ENCODE data around the gene STRIT1.

The STRIT1 gene

GRCh38 chr3:155303540-155304097, 10.1 kb upstream of the STRIT1 start:
- TF ChIP-seq ZFP30 (CRISPR knock-in tag; IDR thresholded peaks at IDR 0.05) (no peak), ZC3H10 (CRISPR knock-in tag; IDR thresholded peaks at IDR 0.05) (no peak), BACH2 (CRISPR knock-in tag; IDR thresholded peaks at IDR 0.05; ENCODE audit: borderline replicate concordance) (no peak), PPARA (CRISPR knock-in tag; IDR thresholded peaks at IDR 0.05; ENCODE audit: borderline replicate concordance) (no peak), POU6F1 (CRISPR knock-in tag; IDR thresholded peaks at IDR 0.05; ENCODE audit: borderline replicate concordance, low read depth) (no peak), ISL1 (CRISPR knock-in tag; IDR thresholded peaks at IDR 0.05) (no peak), ZNF8 (CRISPR knock-in tag; IDR thresholded peaks at IDR 0.05) (no peak), TSHZ2 (CRISPR knock-in tag; IDR thresholded peaks at IDR 0.05) (no peak), TCF4 (CRISPR knock-in tag; IDR thresholded peaks at IDR 0.05; ENCODE audit: borderline replicate concordance) (no peak), ARNTL (CRISPR knock-in tag; IDR thresholded peaks at IDR 0.05; ENCODE audit: borderline replicate concordance, low read depth) (no peak), SNAI2 (CRISPR knock-in tag; IDR thresholded peaks at IDR 0.05) (no peak), OSR1 (CRISPR knock-in tag; IDR thresholded peaks at IDR 0.05) (no peak), CSRNP3 (CRISPR knock-in tag; IDR thresholded peaks at IDR 0.05) (no peak), ZNF565 (CRISPR knock-in tag; conservative IDR thresholded peaks at IDR 0.05; ENCODE audit: low read depth) (no peak), ESRRG (CRISPR knock-in tag; IDR thresholded peaks at IDR 0.05) (no peak)
- ATAC-seq, result no peak

GRCh38 chr3:155302891-155303290, 9.4 kb upstream of the STRIT1 start:
- no peak for TF ChIP-seq TCF4 (CRISPR knock-in tag; IDR thresholded peaks at IDR 0.05; ENCODE audit: borderline replicate concordance)
- no peak for TF ChIP-seq TSHZ2 (CRISPR knock-in tag; IDR thresholded peaks at IDR 0.05)
- TF ChIP-seq CSRNP3 (CRISPR knock-in tag; IDR thresholded peaks at IDR 0.05), result no peak
- no peak for TF ChIP-seq ZNF8 (CRISPR knock-in tag; IDR thresholded peaks at IDR 0.05)
- no peak for TF ChIP-seq SNAI2 (CRISPR knock-in tag; IDR thresholded peaks at IDR 0.05)
- no peak for TF ChIP-seq RARB (CRISPR knock-in tag; IDR thresholded peaks at IDR 0.05)
- TF ChIP-seq BACH2 (CRISPR knock-in tag; IDR thresholded peaks at IDR 0.05; ENCODE audit: borderline replicate concordance), result no peak
- TF ChIP-seq ARNTL (CRISPR knock-in tag; IDR thresholded peaks at IDR 0.05; ENCODE audit: borderline replicate concordance, low read depth), result no peak
- TF ChIP-seq ISL1 (CRISPR knock-in tag; IDR thresholded peaks at IDR 0.05), result no peak
- ATAC-seq, result no peak

GRCh38 chr3:155302481-155302880, 9.0 kb upstream of the STRIT1 start:
- ATAC-seq, result peak; percentile 27; the same call in 2 of the 3 replicates
- TF ChIP-seq TOX (CRISPR knock-in tag; IDR thresholded peaks at IDR 0.05; ENCODE audit: borderline replicate concordance) (no peak), TCF4 (CRISPR knock-in tag; IDR thresholded peaks at IDR 0.05; ENCODE audit: borderline replicate concordance) (no peak), CSDC2 (CRISPR knock-in tag; IDR thresholded peaks at IDR 0.05) (no peak), TSHZ2 (CRISPR knock-in tag; IDR thresholded peaks at IDR 0.05) (no peak), ARNTL (CRISPR knock-in tag; IDR thresholded peaks at IDR 0.05; ENCODE audit: borderline replicate concordance, low read depth) (no peak), ESRRG (CRISPR knock-in tag; IDR thresholded peaks at IDR 0.05) (no peak), ZNF70 (CRISPR knock-in tag; IDR thresholded peaks at IDR 0.05) (no peak), OSR1 (CRISPR knock-in tag; IDR thresholded peaks at IDR 0.05) (no peak), ZNF565 (CRISPR knock-in tag; conservative IDR thresholded peaks at IDR 0.05; ENCODE audit: low read depth) (no peak), RARB (CRISPR knock-in tag; IDR thresholded peaks at IDR 0.05) (no peak), POU6F1 (CRISPR knock-in tag; IDR thresholded peaks at IDR 0.05; ENCODE audit: borderline replicate concordance, low read depth) (no peak), SNAI2 (CRISPR knock-in tag; IDR thresholded peaks at IDR 0.05) (no peak), ZNF8 (CRISPR knock-in tag; IDR thresholded peaks at IDR 0.05) (no peak), ZFP30 (CRISPR knock-in tag; IDR thresholded peaks at IDR 0.05) (no peak)
